GM19463 (cell line): ENCODE results near the gene STAP1.
"Not testable (repeated sequence)": the region's sequence is repeated elsewhere in the genome, so short reads cannot be mapped to it uniquely, and the experiment has no call there.

Experiments
- ATAC-seq: cut with Tn5 transposase; IDR thresholded peaks from one replicate; pipeline ENCODE4 v1.9.1; 2021; ENCODE audit warnings: mild to moderate bottlenecking, moderate library complexity; ENCODE audit not compliant: unreplicated experiment

Gene STAP1

GRCh38 chr4:67614186-67614585, 55.7 kb downstream of the STAP1 start:
- no peak for ATAC-seq

- no peak for ATAC-seq
Measured at GRCh38 chr4:67615119-67615518, 56.6 kb downstream of the STAP1 start.

- no peak for ATAC-seq
Measured at GRCh38 chr4:67616478-67616877, 58.0 kb downstream of the STAP1 start.

- ATAC-seq, result no peak
Measured at GRCh38 chr4:67624939-67625338, 66.4 kb downstream of the STAP1 start.

- ATAC-seq, result no peak
Measured at GRCh38 chr4:67632492-67632891, 74.0 kb downstream of the STAP1 start.

- ATAC-seq, result no peak
Measured at GRCh38 chr4:67634741-67635140, 76.2 kb downstream of the STAP1 start.

GRCh38 chr4:67635331-67635730, 76.8 kb downstream of the STAP1 start:
- no peak for ATAC-seq

- not testable (repeated sequence) for ATAC-seq
Measured at GRCh38 chr4:67636978-67637377, 78.5 kb downstream of the STAP1 start.

GRCh38 chr4:67638136-67638535, 79.6 kb downstream of the STAP1 start:
- no peak for ATAC-seq

- ATAC-seq, result no peak
Measured at GRCh38 chr4:67651536-67651935, 93.0 kb downstream of the STAP1 start.
